H1 (cell line): ENCODE measurements around the gene UHRF2. TPM values are rescaled to one million over a fixed set of nuclear protein-coding genes. Genes with fewer than 3 reads are reported as not detected.
"Not testable (repeated sequence)": the region's sequence is repeated elsewhere in the genome, so short reads cannot be mapped to it uniquely, and the experiment has no call there.

Source experiments
- CTCF ChIA-PET: fragments of 300-600 bp; sonication (Branson Sonifier 250); formaldehyde crosslinking; loops from one replicate; lab custom pipeline; 2021; ENCODE audit not compliant: partially characterized antibody; lab: Charles Lee
- POLR2A ChIA-PET: fragments of 300-600 bp; sonication (Branson Sonifier 250); formaldehyde crosslinking; loops from one replicate; lab custom pipeline; 2021; ENCODE audit warnings: inconsistent platforms; ENCODE audit not compliant: partially characterized antibody; lab: Charles Lee
- DNase-seq, 2 experiments: peaks; one replicate each; pipeline versions ENCODE4 v3.0.0 to v3.0.0-alpha.2; 2010 to 2022; ENCODE audit warnings: low spot score in 2 of 2, low read depth in 1 of 2, mixed read lengths in 1 of 2
- FAIRE-seq: peaks from 2 replicates; lab custom pipeline; 2011; peaks lifted over from hg19 to GRCh38; lab: Jason Lieb, UNC
- H2AFZ ChIP-seq: 2 replicates; pipeline ENCODE4 v1.8.1; 2012; ENCODE audit warnings: low read length, inconsistent platforms
- H2AK5ac ChIP-seq: 2 replicates; pipeline ENCODE4 v1.6.1; 2013; ENCODE audit warnings: low read depth, low read length
- H2BK120ac ChIP-seq: replicated peaks from 2 replicates; pipeline ENCODE3; 2013; ENCODE audit warnings: low read depth, low read length, inconsistent platforms
- H2BK12ac ChIP-seq: 2 replicates; pipeline ENCODE4 v1.6.1; 2013; ENCODE audit warnings: low read depth, low read length
- H2BK15ac ChIP-seq: 2 replicates; pipeline ENCODE4 v1.6.1; 2013; ENCODE audit warnings: low read length
- H2BK20ac ChIP-seq: 2 replicates; pipeline ENCODE4 v1.6.1; 2013; ENCODE audit warnings: low read length
- H2BK5ac ChIP-seq: 2 replicates; pipeline ENCODE4 v1.6.1; 2013; ENCODE audit warnings: low read depth, low read length
- H3K14ac ChIP-seq: 2 replicates; pipeline ENCODE4 v1.6.1; 2013; ENCODE audit warnings: inconsistent platforms; ENCODE audit not compliant: insufficient read length
- H3K18ac ChIP-seq: 2 replicates; pipeline ENCODE4 v1.6.1; 2013; ENCODE audit warnings: low read length; ENCODE audit errors: extremely low read depth
- H3K23ac ChIP-seq: 2 replicates; pipeline ENCODE4 v1.6.1; 2013; ENCODE audit warnings: inconsistent platforms; ENCODE audit not compliant: insufficient read length
- H3K23me2 ChIP-seq: 2 replicates; pipeline ENCODE4 v1.6.1; 2013; ENCODE audit warnings: low read depth, low read length
- H3K27ac ChIP-seq: 2 replicates; pipeline ENCODE4 v1.6.1; 2011; ENCODE audit warnings: low read depth, low read length, inconsistent platforms
- H3K27me3 ChIP-seq, 4 experiments: replicated peaks in 1 of 4; 1 replicate in 1 of 4; 2 replicates in 3 of 4; pipeline versions ENCODE4 v1.6.1 to v1.8.1; 2011 to 2013; ENCODE audit warnings: low read length in 3 of 4, mild to moderate bottlenecking in 3 of 4, inconsistent platforms in 2 of 4, mixed read lengths in 2 of 4, moderate library complexity in 1 of 4; ENCODE audit not compliant: control insufficient read depth in 3 of 4, insufficient read depth in 3 of 4; ENCODE audit errors: extremely low read depth in 1 of 4
- H3K36me3 ChIP-seq, 4 experiments: 2 replicates each; pipeline versions ENCODE4 v1.6.1 to v1.8.1; 2011 to 2013; ENCODE audit warnings: mild to moderate bottlenecking in 4 of 4, low read length in 3 of 4, moderate library complexity in 2 of 4, control low read depth in 1 of 4, inconsistent platforms in 1 of 4; ENCODE audit not compliant: insufficient read depth in 4 of 4, control insufficient read depth in 2 of 4
- H3K4ac ChIP-seq: replicated peaks from 2 replicates; pipeline ENCODE3; 2013; ENCODE audit warnings: low read length, low read depth, mixed read lengths, inconsistent platforms; ENCODE audit not compliant: insufficient read length
- H3K4me1 ChIP-seq, 4 experiments: replicated peaks in 1 of 4; 1 replicate in 1 of 4; 2 replicates in 3 of 4; pipeline versions ENCODE4 v1.6.1 to v1.8.1; 2011 to 2013; ENCODE audit warnings: low read length in 3 of 4, inconsistent platforms in 2 of 4, mixed read lengths in 1 of 4; ENCODE audit not compliant: insufficient read depth in 4 of 4, control insufficient read depth in 3 of 4
- H3K4me2 ChIP-seq, 2 experiments: 2 replicates each; pipeline versions ENCODE4 v1.6.1 to v1.8.1; 2011 to 2013; ENCODE audit warnings: low read depth in 2 of 2, low read length in 2 of 2, control low read depth in 1 of 2, inconsistent platforms in 1 of 2, mild to moderate bottlenecking in 1 of 2; ENCODE audit not compliant: insufficient read depth in 1 of 2
- H3K4me3 ChIP-seq, 4 experiments: fragments of 200-600, 300-600 bp in 1 of 4; sonication (generic), shearing (Covaris generic), sonication (Bioruptor Twin) in 1 of 4; 2 replicates each; pipeline versions ENCODE4 v1.5.1 to v1.8.1; 2011 to 2016; ENCODE audit warnings: low read length in 4 of 4, low read depth in 3 of 4, control low read depth in 2 of 4, inconsistent platforms in 2 of 4, mild to moderate bottlenecking in 2 of 4, mixed read lengths in 1 of 4, moderate library complexity in 1 of 4; ENCODE audit not compliant: insufficient read depth in 2 of 4; ENCODE audit errors: extremely low read depth in 1 of 4
- H3K56ac ChIP-seq: replicated peaks from 2 replicates; pipeline ENCODE3; 2013; ENCODE audit warnings: low read depth, mild to moderate bottlenecking, mixed read lengths, low read length, inconsistent platforms; ENCODE audit not compliant: insufficient read length
- H3K79me1 ChIP-seq: 2 replicates; pipeline ENCODE4 v1.6.1; 2013; ENCODE audit warnings: low read depth, low read length, control low read depth
- H3K79me2 ChIP-seq, 2 experiments: 2 replicates each; pipeline versions ENCODE4 v1.6.1 to v1.8.1; 2012 to 2013; ENCODE audit warnings: low read length in 2 of 2, mild to moderate bottlenecking in 2 of 2, inconsistent platforms in 1 of 2; ENCODE audit not compliant: insufficient read depth in 2 of 2, control insufficient read depth in 1 of 2
- H3K9ac ChIP-seq, 4 experiments: replicated peaks in 1 of 4; 1 replicate in 1 of 4; 2 replicates in 3 of 4; pipeline versions ENCODE4 v1.6.1 to v1.8.1; 2011 to 2013; ENCODE audit warnings: low read depth in 3 of 4, low read length in 3 of 4, control low read depth in 2 of 4, mild to moderate bottlenecking in 2 of 4, moderate library complexity in 2 of 4, inconsistent platforms in 1 of 4; ENCODE audit errors: extremely low read depth in 1 of 4
- H3K9me3 ChIP-seq, 2 experiments: 2 replicates each; pipeline versions ENCODE4 v1.6.1 to v1.8.1; 2012 to 2013; ENCODE audit warnings: mild to moderate bottlenecking in 2 of 2, moderate library complexity in 2 of 2, control low read depth in 1 of 2, inconsistent platforms in 1 of 2, low read depth in 1 of 2, low read length in 1 of 2, mixed read lengths in 1 of 2; ENCODE audit not compliant: insufficient read depth in 2 of 2
- H4K20me1 ChIP-seq, 2 experiments: replicated peaks in 1 of 2; 2 replicates each; pipeline versions ENCODE3 to v1.8.1; 2011 to 2013; ENCODE audit warnings: inconsistent platforms in 2 of 2, low read length in 2 of 2, mild to moderate bottlenecking in 1 of 2; ENCODE audit not compliant: insufficient read depth in 2 of 2, control insufficient read depth in 1 of 2
- H4K5ac ChIP-seq: 2 replicates; pipeline ENCODE4 v1.6.1; 2013; ENCODE audit warnings: low read length, low read depth, mixed read lengths, inconsistent platforms; ENCODE audit not compliant: insufficient read length
- H4K8ac ChIP-seq: 2 replicates; pipeline ENCODE4 v1.8.0; 2013; ENCODE audit warnings: mild to moderate bottlenecking, moderate library complexity, low read length, inconsistent platforms; ENCODE audit not compliant: insufficient read depth; ENCODE audit errors: extremely low read depth
- H4K91ac ChIP-seq: replicated peaks from 2 replicates; pipeline ENCODE3; 2013; ENCODE audit warnings: low read length, mixed read lengths, inconsistent platforms; ENCODE audit not compliant: insufficient read length
- WGBS, 2 experiments: shearing (Covaris generic) in 1 of 2; methylation state at CpG; one replicate each; pipeline versions ENCODE4 v1.1.6 to v1.1.7; 2013 to 2015; ENCODE audit warnings: low lambda C conversion rate in 2 of 2, mixed read lengths in 2 of 2, inconsistent platforms in 1 of 2, low coverage in 1 of 2, missing lambda C conversion rate in 1 of 2; ENCODE audit not compliant: insufficient replicate concordance in 2 of 2, insufficient coverage in 1 of 2, insufficient read length in 1 of 2; ENCODE audit errors: extremely low coverage in 1 of 2, missing lambda C conversion rate in 1 of 2; 5-methylcytosine and 5-hydroxymethylcytosine counted together
- polyA plus RNA-seq, 7 experiments: library from polyadenylated mRNA; depleted of rRNA in 3 of 7; stranded (reverse) in 5 of 7; unstranded in 2 of 7; fragments of >200 nt in 5 of 7; fragments of 200-250 nt in 2 of 7; gene quantifications; 1 replicate in 5 of 7; 2 replicates in 1 of 7; 4 replicates in 1 of 7; pipeline versions ENCODE4 v1.2.1 to v1.2.3, GENCODE V29; 2011 to 2013; ENCODE audit warnings: missing spikeins in 2 of 7, mixed read lengths in 2 of 7
- total RNA-seq: library from RNA; stranded (reverse); fragmentation: NEBNext Ultra II Directional; extraction: Animal tissue kit (Norgen Biotek cat#: 25700); gene quantifications from 2 replicates; pipeline ENCODE4 v1.2.1, GENCODE V29; 2021

Gene UHRF2
- total and polyA plus RNA-seq, 2 of the 8 experiments (the other 6 are each of a cell fraction or from before 2014, with no cell fraction given) = 31.8 to 48.0 TPM

DNA sequence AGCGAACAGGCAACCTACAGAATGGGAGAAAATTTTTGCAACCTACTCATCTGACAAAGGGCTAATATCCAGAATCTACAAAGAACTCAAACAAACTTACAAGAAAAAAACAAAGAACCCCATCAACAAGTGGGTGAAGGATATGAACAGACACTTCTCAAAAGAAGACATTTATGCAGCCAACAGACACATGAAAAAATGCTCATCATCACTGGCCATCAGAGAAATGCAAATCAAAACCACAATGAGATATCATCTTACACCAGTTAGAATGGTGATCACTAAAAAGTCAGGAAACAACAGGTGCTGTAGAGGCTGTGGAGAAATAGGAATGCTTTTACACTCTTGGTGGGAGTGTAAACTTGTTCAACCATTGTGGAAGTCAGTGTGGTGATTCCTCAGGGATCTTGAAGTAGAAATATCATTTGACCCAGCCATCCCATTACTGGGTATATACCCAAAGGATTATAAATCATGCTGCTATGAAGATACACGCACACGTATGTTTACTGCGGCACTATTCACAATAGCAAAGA lies 31.5 kb upstream of the UHRF2 start:
- FAIRE-seq, H3K4ac ChIP-seq, H3K4me2 ChIP-seq, H2BK5ac ChIP-seq, H2AK5ac ChIP-seq, H3K23ac ChIP-seq, H4K8ac ChIP-seq, H3K27me3 ChIP-seq, H4K5ac ChIP-seq, H3K56ac ChIP-seq, DNase-seq, H3K9ac ChIP-seq, H3K9me3 ChIP-seq, H3K23me2 ChIP-seq, H2AFZ ChIP-seq, H2BK120ac ChIP-seq, H2BK12ac ChIP-seq, H3K14ac ChIP-seq, H4K20me1 ChIP-seq, POLR2A ChIA-PET, H2BK15ac ChIP-seq, H3K18ac ChIP-seq, CTCF ChIA-PET, H3K36me3 ChIP-seq, H4K91ac ChIP-seq, H3K79me2 ChIP-seq, H3K79me1 ChIP-seq, H3K27ac ChIP-seq, H2BK20ac ChIP-seq, H3K4me3 ChIP-seq, H3K4me1 ChIP-seq: not testable (repeated sequence)
- WGBS, 2 experiments = 87% methylated on average over 4 of the region's 4 CpGs; no CpG with 5 or more reads in 1 of the 2 experiments
